Measurements from ENCODE around the gene PROC.

The PROC gene

DNA sequence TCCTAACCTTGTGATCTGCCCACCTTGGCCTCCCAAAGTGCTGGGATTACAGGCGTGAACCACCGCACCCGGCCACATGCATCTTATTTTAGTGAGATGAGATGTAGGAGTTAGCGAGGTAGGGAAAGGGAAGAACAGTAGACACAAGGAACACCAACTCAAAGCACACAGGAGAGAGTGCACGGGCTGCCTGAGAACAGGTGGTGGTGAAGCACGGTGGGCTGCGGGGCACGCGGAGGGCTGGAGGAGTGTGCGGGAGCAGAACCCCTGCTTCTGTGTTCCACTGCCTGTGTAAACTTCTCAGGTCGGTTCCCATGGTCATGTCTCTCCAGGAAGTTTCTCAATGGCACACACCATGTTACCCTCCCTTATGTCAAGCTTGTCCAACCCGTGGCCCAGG, 38.7 kb downstream of the PROC start:
- no peak for DNase-seq (ENCODE audit: low read depth in 2 of 2)

DNA sequence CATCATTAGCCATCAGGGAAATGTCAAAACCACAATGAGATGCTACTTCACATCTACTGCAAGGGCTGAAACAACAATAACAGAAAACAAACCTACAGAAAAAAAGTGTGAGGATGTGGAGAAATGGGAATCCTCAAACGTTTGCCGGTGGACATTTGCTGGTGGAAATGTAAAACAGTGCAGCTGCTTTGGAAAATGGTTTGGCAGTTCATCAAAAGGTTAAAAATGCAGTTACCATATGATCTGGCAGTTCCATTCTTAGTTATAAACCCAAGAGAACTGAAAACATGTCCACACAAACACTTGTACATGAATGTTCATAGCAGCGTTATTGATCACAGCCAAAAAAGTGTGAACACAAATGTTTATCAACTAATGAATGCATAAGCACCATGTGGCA, 44.2 kb downstream of the PROC start:
- DNase-seq (ENCODE audit: low read depth in 2 of 2): no peak

DNA sequence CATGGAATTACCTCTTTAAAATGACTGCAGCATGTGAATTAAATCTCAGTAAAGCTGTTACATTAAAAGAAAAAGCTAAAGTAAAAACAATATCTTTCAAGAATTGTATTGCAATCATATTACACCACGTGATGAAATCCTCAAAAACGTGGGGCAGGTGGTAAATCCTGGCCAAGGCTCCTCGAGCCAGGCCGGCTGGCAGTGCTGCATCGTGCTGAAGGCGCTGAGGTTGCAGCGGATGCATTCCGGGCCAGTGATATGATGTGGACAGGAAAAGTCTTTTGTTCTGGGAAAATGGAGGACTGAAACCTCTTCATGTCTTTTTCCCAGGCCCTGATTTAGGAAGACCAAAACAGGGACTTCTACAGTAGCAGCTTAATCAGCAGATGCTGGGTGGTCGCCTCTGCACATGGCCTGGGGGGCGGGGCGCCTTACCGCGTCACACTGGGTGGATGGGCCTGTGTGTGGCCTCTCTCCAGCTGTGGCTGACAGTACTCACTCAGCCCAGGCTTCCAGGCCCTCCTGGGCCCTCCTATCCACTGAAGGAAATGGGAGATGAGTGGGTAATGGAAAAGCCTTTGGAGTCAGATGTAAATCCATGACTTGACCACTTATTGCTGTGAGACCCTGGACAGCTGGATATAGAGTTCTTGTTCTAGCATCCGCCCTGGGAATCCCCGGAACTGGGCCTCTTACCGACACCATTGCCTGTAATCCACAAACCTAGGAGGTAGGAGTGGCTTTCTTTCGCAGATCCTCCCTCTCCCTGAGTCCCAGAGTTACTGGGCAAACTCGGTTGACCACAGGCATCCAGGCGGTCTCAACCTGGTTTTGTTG, 45.1 kb downstream of the PROC start:
- DNase-seq (ENCODE audit: low read depth in 2 of 2): no peak

DNA sequence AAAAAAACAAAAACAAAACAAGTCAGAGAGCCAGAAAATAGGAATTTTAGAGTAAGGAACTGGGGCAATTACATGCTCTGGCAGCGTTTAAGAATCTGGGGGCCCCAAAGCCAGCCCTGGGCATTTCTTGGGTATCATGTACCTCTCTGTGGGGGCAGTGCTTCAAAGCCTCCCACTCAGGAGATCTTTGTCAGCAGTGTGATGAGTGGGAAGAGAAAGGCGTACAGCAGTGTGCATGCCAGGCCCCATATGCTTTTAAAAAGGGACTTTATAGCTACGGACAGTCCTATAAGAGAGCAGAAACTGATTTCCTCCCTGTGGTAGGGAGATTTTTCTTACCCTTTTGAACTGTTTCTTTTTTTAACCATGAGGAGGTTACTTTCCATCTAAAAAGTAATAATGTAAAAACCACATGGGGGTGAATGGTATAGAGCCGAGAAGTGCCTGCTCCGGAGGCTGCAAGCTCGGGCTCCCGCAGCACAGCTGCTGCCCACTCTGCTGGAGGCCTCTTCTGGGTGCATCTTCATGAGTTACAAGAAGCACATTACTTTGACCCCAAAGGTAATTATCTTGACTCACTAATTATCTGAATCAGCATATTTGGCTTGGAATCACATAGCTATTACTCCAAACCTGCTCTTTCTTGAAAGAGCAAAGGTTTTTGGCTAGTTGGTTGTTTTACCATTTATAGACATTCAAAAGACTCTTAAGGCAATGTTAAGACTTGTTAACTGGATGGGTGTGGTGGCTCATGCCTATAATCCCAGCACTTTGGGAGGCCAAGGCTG, 46.4 kb downstream of the PROC start:
- DNase-seq (ENCODE audit: low read depth in 2 of 2): no peak

DNA sequence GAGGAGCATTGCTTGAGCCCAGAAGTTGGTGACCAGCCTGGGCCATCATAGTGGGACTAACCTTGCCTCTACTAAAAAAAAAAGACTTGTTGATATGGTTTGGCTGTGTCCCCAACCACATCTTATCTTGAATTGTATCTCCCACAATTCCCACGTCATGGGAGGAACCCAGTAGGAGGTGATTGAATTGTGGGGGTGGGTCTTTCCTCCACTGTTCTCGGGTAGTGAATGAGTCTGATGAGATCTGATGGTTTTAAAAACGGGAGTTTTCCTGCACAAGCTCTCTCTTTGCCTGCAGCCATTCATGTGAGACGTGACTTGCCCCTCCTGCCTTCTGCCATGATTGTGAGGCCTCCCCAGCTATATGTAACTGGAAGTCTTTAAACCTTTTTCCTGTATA, 47.0 kb downstream of the PROC start:
- no peak for DNase-seq (ENCODE audit: low read depth in 2 of 2)

DNA sequence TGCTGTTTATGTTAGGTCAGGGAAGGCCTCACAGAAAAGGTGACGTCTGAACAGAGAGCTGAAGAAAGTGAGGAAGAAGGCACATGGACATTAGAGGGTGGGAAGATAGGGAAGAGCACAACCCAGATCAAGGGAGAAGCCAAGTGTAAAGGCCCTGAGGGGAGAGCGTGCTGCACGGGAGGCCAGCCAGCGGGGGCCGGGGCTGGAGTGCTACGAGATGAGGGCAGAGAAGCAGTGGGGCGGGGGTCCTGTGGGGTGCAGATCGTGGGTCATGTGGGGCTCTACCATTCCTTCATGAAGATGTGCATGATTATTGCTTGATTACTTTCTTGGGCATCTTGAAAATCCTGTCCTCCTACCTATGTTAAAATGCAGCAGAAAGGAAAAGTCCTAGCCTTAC, 50.8 kb downstream of the PROC start:
- DNase-seq (ENCODE audit: low read depth in 2 of 2): no peak

DNA sequence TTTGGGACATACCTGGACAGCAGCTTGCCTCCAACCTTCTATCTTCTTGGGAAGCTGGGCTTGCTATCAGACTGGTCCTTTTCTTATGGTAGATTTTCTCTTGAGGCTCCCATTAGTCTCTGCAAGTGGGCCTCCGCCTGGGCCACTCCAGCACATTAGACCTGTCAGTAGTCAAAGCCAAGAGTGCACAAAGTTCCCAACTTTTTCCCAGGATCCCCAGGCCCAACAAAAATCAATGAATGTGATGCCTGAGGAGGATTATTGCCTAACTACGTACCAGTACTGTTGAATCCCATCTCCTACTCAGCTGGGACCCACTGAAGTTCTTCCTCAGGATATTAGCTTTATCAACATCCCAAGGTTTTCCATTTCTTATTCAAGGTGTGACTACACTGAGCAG, 51.7 kb downstream of the PROC start:
- DNase-seq (ENCODE audit: low read depth in 2 of 2): no peak

DNA sequence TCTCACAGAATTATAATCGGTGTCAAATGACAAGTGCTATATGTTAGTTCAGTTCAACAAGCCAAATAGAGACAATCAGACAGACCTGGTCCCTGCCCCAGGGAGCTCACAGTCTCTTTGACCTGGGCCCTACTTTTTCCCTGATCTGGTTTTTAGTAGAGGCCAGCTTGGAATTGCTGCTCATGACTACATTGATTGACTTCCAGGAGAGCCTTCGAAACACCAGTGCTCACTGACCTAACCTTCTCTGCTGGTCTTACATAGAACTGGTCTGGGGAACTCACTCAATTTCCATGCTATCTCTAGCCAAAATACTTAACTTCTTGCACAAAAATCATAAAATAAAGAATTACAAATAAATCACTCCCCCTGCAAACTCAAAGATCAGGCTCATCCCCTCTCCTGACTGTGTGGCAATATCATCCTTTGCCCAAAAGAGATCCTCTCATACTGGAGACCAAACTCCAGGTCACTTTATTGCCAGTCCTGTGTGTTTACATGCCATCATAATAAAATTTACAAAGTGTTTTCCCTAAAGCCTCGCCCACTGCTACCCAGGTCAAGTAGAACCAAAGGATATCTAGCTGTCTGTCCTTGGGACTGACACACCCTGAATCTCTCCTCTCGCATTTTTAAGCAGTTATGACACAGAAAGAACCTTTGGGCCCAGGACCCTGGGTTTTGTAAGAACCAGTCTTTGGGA, 53.2 kb downstream of the PROC start:
- DNase-seq (ENCODE audit: low read depth in 2 of 2): no peak

DNA sequence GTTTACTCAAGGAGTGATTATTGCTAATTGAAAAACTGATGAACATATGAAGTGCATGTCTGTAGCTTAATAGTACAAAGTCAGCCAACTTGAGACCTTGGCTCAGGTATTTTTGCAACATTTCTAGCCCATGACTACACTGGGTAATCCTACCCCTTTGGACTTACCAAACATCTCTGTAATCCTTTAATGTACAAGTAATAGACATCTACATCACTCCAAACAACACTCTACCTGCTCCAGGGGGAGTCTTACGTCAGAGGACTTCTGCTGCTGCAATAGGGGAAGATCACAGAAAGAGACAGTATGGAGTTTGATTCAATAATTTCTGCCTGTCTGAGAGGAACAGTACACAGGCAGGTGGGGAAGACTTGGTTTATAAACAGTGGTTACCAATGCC, 54.0 kb downstream of the PROC start:
- DNase-seq (ENCODE audit: low read depth in 2 of 2): no peak

DNA sequence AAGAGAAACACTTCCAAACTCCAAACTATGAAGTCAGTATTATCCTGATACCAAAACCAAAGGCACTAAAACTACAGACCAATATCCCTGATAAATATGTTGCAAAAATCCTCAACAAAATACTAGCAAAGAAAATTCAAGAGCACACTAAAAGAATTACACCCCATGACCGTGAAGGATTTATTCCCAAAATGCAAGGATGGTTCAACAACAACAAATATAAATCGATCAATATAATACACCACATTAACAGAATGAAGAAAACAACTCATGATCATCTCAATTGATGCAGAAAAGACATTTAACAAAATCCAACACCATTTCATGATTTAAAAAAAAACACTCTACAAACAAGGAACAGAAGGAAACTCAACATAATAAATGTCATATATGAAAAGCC, 57.6 kb downstream of the PROC start:
- DNase-seq (ENCODE audit: low read depth in 2 of 2): no peak

All from stimulated activated CD4-positive, alpha-beta T cell treated with anti-CD3 and anti-CD28 coated beads, Interleukin-12 subunit alpha, Interleukin-12 subunit beta, amount 100 ng/mL, for 24 hours (primary cell).